VCaP (cell line): Measurements from ENCODE around the gene ANKRD66.

Experiments
- H3K27ac ChIP-seq: fragments of 450-650 bp; 2 replicates; pipeline ENCODE4 v1.5.1; 2017
- CTCF ChIP-seq: fragments of 450-650 bp; conservative IDR thresholded peaks from 2 replicates; pipeline ENCODE4 v1.5.1; 2017; ENCODE audit warnings: mild to moderate bottlenecking, moderate library complexity

The ANKRD66 gene

GRCh38 chr6:46746696-46747095 lies at the start of gene ANKRD66:
TSS of gene ANKRD66 (plus strand) at chr6:46746933. CDS start at chr6:46751949, 5,016 bp downstream.
- no peak within 1 kb of the TSS for H3K27ac ChIP-seq
- no peak for TF ChIP-seq CTCF

- TF ChIP-seq CTCF: no peak
- no peak overlapping the region for H3K27ac ChIP-seq
Measured at GRCh38 chr6:46699970-46700369, 46.8 kb upstream of the ANKRD66 start.

- TF ChIP-seq CTCF: peak; percentile 51
- H3K27ac ChIP-seq: no peak overlapping the region
Measured at GRCh38 chr6:46704562-46704961, 42.2 kb upstream of the ANKRD66 start.

- no peak for TF ChIP-seq CTCF
- no peak overlapping the region for H3K27ac ChIP-seq
Measured at GRCh38 chr6:46706464-46706863, 40.3 kb upstream of the ANKRD66 start.

- TF ChIP-seq CTCF: no peak
- H3K27ac ChIP-seq: no peak overlapping the region
Measured at GRCh38 chr6:46711491-46711890, 35.2 kb upstream of the ANKRD66 start.

GRCh38 chr6:46715141-46715540 lies 31.6 kb upstream of the ANKRD66 start:
- no peak for TF ChIP-seq CTCF
- H3K27ac ChIP-seq: no peak overlapping the region

GRCh38 chr6:46719099-46719498 lies 27.6 kb upstream of the ANKRD66 start:
- no peak for TF ChIP-seq CTCF
- no peak overlapping the region for H3K27ac ChIP-seq

- no peak for TF ChIP-seq CTCF
- no peak overlapping the region for H3K27ac ChIP-seq
Measured at GRCh38 chr6:46720401-46720800, 26.3 kb upstream of the ANKRD66 start.
